ENCODE measurements around the gene JAM3.

GRCh38 chr11:134037046-134037908 lies 31.6 kb upstream of the JAM3 start:
- TF ChIP-seq POLR2AphosphoS5 (IDR thresholded peaks at IDR 0.05; ENCODE audit: low read depth, low read length) (no peak), POLR2A (IDR thresholded peaks at IDR 0.05; ENCODE audit: low read depth, low read length) (no peak; the same call in 1 of the 2 replicates)
